ENCODE results near the gene METTL25.

Gene METTL25

GRCh38 chr12:82476511-82476910, 118.2 kb downstream of the METTL25 start:
- H3K27ac ChIP-seq (ENCODE audit: low read depth, low read length) = no peak overlapping the region
- H3K9me3 ChIP-seq (ENCODE audit: control insufficient read depth in 5 of 5, low read length in 5 of 5) = peaks cover 0 to 4% (median 0%) of the 10 kb centered on the region in 5 donors
- H3K27me3 ChIP-seq (ENCODE audit: control insufficient read depth in 5 of 5, insufficient read depth in 4 of 5, low read length in 5 of 5) = no peaks in the 10 kb centered on the region
- peaks cover 0 to 8% (median 7%) of the 10 kb centered on the region in 5 donors for H3K36me3 ChIP-seq (ENCODE audit: control insufficient read depth in 5 of 5, insufficient read depth in 5 of 5, low read length in 5 of 5)
- H3K9ac ChIP-seq (ENCODE audit: low read length in 5 of 5) = no peak overlapping the region
- H3K4me3 ChIP-seq (ENCODE audit: low read depth in 1 of 5, low read length in 5 of 5) = no peak overlapping the region
- peaks cover 0 to 11% (median 8%) of the 10 kb centered on the region in 5 donors for H3K4me1 ChIP-seq (ENCODE audit: control insufficient read depth in 5 of 5, insufficient read depth in 5 of 5, low read length in 5 of 5)

GRCh38 chr12:82479511-82479910, 121.2 kb downstream of the METTL25 start:
- Histone ChIP-seq H3K36me3 (ENCODE audit: control insufficient read depth in 5 of 5, insufficient read depth in 5 of 5, low read length in 5 of 5) (peaks cover 0 to 5% (median 0%) of the 10 kb centered on the region in 5 donors), H3K27ac (ENCODE audit: low read depth, low read length) (no peak overlapping the region), H3K9ac (ENCODE audit: low read length in 5 of 5) (no peak overlapping the region), H3K4me3 (ENCODE audit: low read depth in 1 of 5, low read length in 5 of 5) (no peak overlapping the region), H3K4me1 (ENCODE audit: control insufficient read depth in 5 of 5, insufficient read depth in 5 of 5, low read length in 5 of 5) (peaks cover 0 to 3% (median 0%) of the 10 kb centered on the region in 5 donors), H3K9me3 (ENCODE audit: control insufficient read depth in 5 of 5, low read length in 5 of 5) (peaks cover 0 to 7% (median 0%) of the 10 kb centered on the region in 5 donors), H3K27me3 (ENCODE audit: control insufficient read depth in 5 of 5, insufficient read depth in 4 of 5, low read length in 5 of 5) (no peaks in the 10 kb centered on the region)

- Histone ChIP-seq H3K4me1 (ENCODE audit: control insufficient read depth in 5 of 5, insufficient read depth in 5 of 5, low read length in 5 of 5) (peaks cover 0 to 3% (median 0%) of the 10 kb centered on the region in 5 donors), H3K4me3 (ENCODE audit: low read depth in 1 of 5, low read length in 5 of 5) (no peak overlapping the region), H3K27me3 (ENCODE audit: control insufficient read depth in 5 of 5, insufficient read depth in 4 of 5, low read length in 5 of 5) (no peaks in the 10 kb centered on the region), H3K9me3 (ENCODE audit: control insufficient read depth in 5 of 5, low read length in 5 of 5) (peaks cover 0 to 9% (median 0%) of the 10 kb centered on the region in 5 donors), H3K9ac (ENCODE audit: low read length in 5 of 5) (no peak overlapping the region), H3K27ac (ENCODE audit: low read depth, low read length) (no peak overlapping the region), H3K36me3 (ENCODE audit: control insufficient read depth in 5 of 5, insufficient read depth in 5 of 5, low read length in 5 of 5) (no peaks in the 10 kb centered on the region)
These were observed 122.3 kb downstream of the METTL25 start for GRCh38 chr12:82480606-82481005.

- Histone ChIP-seq H3K4me1 (ENCODE audit: control insufficient read depth in 5 of 5, insufficient read depth in 5 of 5, low read length in 5 of 5) (peaks cover 0 to 3% (median 0%) of the 10 kb centered on the region in 5 donors), H3K36me3 (ENCODE audit: control insufficient read depth in 5 of 5, insufficient read depth in 5 of 5, low read length in 5 of 5) (no peaks in the 10 kb centered on the region), H3K9me3 (ENCODE audit: control insufficient read depth in 5 of 5, low read length in 5 of 5) (peaks cover 0 to 9% (median 0%) of the 10 kb centered on the region in 5 donors), H3K9ac (ENCODE audit: low read length in 5 of 5) (no peak overlapping the region), H3K27me3 (ENCODE audit: control insufficient read depth in 5 of 5, insufficient read depth in 4 of 5, low read length in 5 of 5) (no peaks in the 10 kb centered on the region), H3K4me3 (ENCODE audit: low read depth in 1 of 5, low read length in 5 of 5) (no peak overlapping the region), H3K27ac (ENCODE audit: low read depth, low read length) (no peak overlapping the region)
These were observed 123.6 kb downstream of the METTL25 start for GRCh38 chr12:82481954-82482353.

- H3K9ac ChIP-seq (ENCODE audit: low read length in 5 of 5) = no peak overlapping the region
- peaks cover 0 to 9% (median 0%) of the 10 kb centered on the region in 5 donors for H3K9me3 ChIP-seq (ENCODE audit: control insufficient read depth in 5 of 5, low read length in 5 of 5)
- H3K27ac ChIP-seq (ENCODE audit: low read depth, low read length) = no peak overlapping the region
- no peak overlapping the region for H3K4me3 ChIP-seq (ENCODE audit: low read depth in 1 of 5, low read length in 5 of 5)
- no peaks in the 10 kb centered on the region for H3K36me3 ChIP-seq (ENCODE audit: control insufficient read depth in 5 of 5, insufficient read depth in 5 of 5, low read length in 5 of 5)
- no peaks in the 10 kb centered on the region for H3K27me3 ChIP-seq (ENCODE audit: control insufficient read depth in 5 of 5, insufficient read depth in 4 of 5, low read length in 5 of 5)
- no peaks in the 10 kb centered on the region for H3K4me1 ChIP-seq (ENCODE audit: control insufficient read depth in 5 of 5, insufficient read depth in 5 of 5, low read length in 5 of 5)
These were observed 128.4 kb downstream of the METTL25 start for GRCh38 chr12:82486524-82487235.

GRCh38 chr12:82504409-82504808, 146.1 kb downstream of the METTL25 start:
- H3K4me3 ChIP-seq (ENCODE audit: low read depth in 1 of 5, low read length in 5 of 5) = no peak overlapping the region
- H3K4me1 ChIP-seq (ENCODE audit: control insufficient read depth in 5 of 5, insufficient read depth in 5 of 5, low read length in 5 of 5) = no peaks in the 10 kb centered on the region
- no peaks in the 10 kb centered on the region for H3K9me3 ChIP-seq (ENCODE audit: control insufficient read depth in 5 of 5, low read length in 5 of 5)
- no peak overlapping the region for H3K9ac ChIP-seq (ENCODE audit: low read length in 5 of 5)
- no peaks in the 10 kb centered on the region for H3K36me3 ChIP-seq (ENCODE audit: control insufficient read depth in 5 of 5, insufficient read depth in 5 of 5, low read length in 5 of 5)
- H3K27me3 ChIP-seq (ENCODE audit: control insufficient read depth in 5 of 5, insufficient read depth in 4 of 5, low read length in 5 of 5) = no peaks in the 10 kb centered on the region
- H3K27ac ChIP-seq (ENCODE audit: low read depth, low read length) = no peak overlapping the region

- Histone ChIP-seq H3K27ac (ENCODE audit: low read depth, low read length) (no peak overlapping the region), H3K4me3 (ENCODE audit: low read depth in 1 of 5, low read length in 5 of 5) (no peak overlapping the region), H3K9me3 (ENCODE audit: control insufficient read depth in 5 of 5, low read length in 5 of 5) (no peaks in the 10 kb centered on the region), H3K9ac (ENCODE audit: low read length in 5 of 5) (no peak overlapping the region), H3K27me3 (ENCODE audit: control insufficient read depth in 5 of 5, insufficient read depth in 4 of 5, low read length in 5 of 5) (no peaks in the 10 kb centered on the region), H3K36me3 (ENCODE audit: control insufficient read depth in 5 of 5, insufficient read depth in 5 of 5, low read length in 5 of 5) (no peaks in the 10 kb centered on the region), H3K4me1 (ENCODE audit: control insufficient read depth in 5 of 5, insufficient read depth in 5 of 5, low read length in 5 of 5) (no peaks in the 10 kb centered on the region)
These were observed 146.8 kb downstream of the METTL25 start for GRCh38 chr12:82505150-82505549.

- H3K9me3 ChIP-seq (ENCODE audit: control insufficient read depth in 5 of 5, low read length in 5 of 5) = no peaks in the 10 kb centered on the region
- H3K36me3 ChIP-seq (ENCODE audit: control insufficient read depth in 5 of 5, insufficient read depth in 5 of 5, low read length in 5 of 5) = no peaks in the 10 kb centered on the region
- H3K4me1 ChIP-seq (ENCODE audit: control insufficient read depth in 5 of 5, insufficient read depth in 5 of 5, low read length in 5 of 5) = no peaks in the 10 kb centered on the region
- H3K9ac ChIP-seq (ENCODE audit: low read length in 5 of 5) = no peak overlapping the region
- H3K27ac ChIP-seq (ENCODE audit: low read depth, low read length) = no peak overlapping the region
- H3K4me3 ChIP-seq (ENCODE audit: low read depth in 1 of 5, low read length in 5 of 5) = no peak overlapping the region
- H3K27me3 ChIP-seq (ENCODE audit: control insufficient read depth in 5 of 5, insufficient read depth in 4 of 5, low read length in 5 of 5) = no peaks in the 10 kb centered on the region
These were observed 149.4 kb downstream of the METTL25 start for GRCh38 chr12:82507686-82508085.

- H3K27ac ChIP-seq (ENCODE audit: low read depth, low read length) = no peak overlapping the region
- H3K36me3 ChIP-seq (ENCODE audit: control insufficient read depth in 5 of 5, insufficient read depth in 5 of 5, low read length in 5 of 5) = no peaks in the 10 kb centered on the region
- H3K4me3 ChIP-seq (ENCODE audit: low read depth in 1 of 5, low read length in 5 of 5) = no peak overlapping the region
- no peaks in the 10 kb centered on the region for H3K4me1 ChIP-seq (ENCODE audit: control insufficient read depth in 5 of 5, insufficient read depth in 5 of 5, low read length in 5 of 5)
- H3K27me3 ChIP-seq (ENCODE audit: control insufficient read depth in 5 of 5, insufficient read depth in 4 of 5, low read length in 5 of 5) = no peaks in the 10 kb centered on the region
- H3K9ac ChIP-seq (ENCODE audit: low read length in 5 of 5) = no peak overlapping the region
- H3K9me3 ChIP-seq (ENCODE audit: control insufficient read depth in 5 of 5, low read length in 5 of 5) = no peaks in the 10 kb centered on the region
These were observed 152.1 kb downstream of the METTL25 start for GRCh38 chr12:82510386-82510785.

GRCh38 chr12:82514880-82515279, 156.6 kb downstream of the METTL25 start:
- H3K4me3 ChIP-seq (ENCODE audit: low read depth in 1 of 5, low read length in 5 of 5) = no peak overlapping the region
- H3K27me3 ChIP-seq (ENCODE audit: control insufficient read depth in 5 of 5, insufficient read depth in 4 of 5, low read length in 5 of 5) = no peaks in the 10 kb centered on the region
- H3K36me3 ChIP-seq (ENCODE audit: control insufficient read depth in 5 of 5, insufficient read depth in 5 of 5, low read length in 5 of 5) = no peaks in the 10 kb centered on the region
- no peaks in the 10 kb centered on the region for H3K9me3 ChIP-seq (ENCODE audit: control insufficient read depth in 5 of 5, low read length in 5 of 5)
- no peak overlapping the region for H3K27ac ChIP-seq (ENCODE audit: low read depth, low read length)
- no peaks in the 10 kb centered on the region for H3K4me1 ChIP-seq (ENCODE audit: control insufficient read depth in 5 of 5, insufficient read depth in 5 of 5, low read length in 5 of 5)
- no peak overlapping the region for H3K9ac ChIP-seq (ENCODE audit: low read length in 5 of 5)
